ENCODE results near the gene HOMER2.

The HOMER2 gene

GRCh38 chr15:82820128-82820527 is 132.4 kb downstream of the HOMER2 start:
- Histone ChIP-seq H3K36me3 (ENCODE audit: control insufficient read depth, insufficient read depth, low read length) (no peaks in the 10 kb centered on the region), H3K4me1 (no peaks in the 10 kb centered on the region), H3K4me3 (ENCODE audit: low read depth, low read length) (no peak overlapping the region), H3K9ac (no peak overlapping the region), H3K27me3 (ENCODE audit: control insufficient read depth, insufficient read depth, low read length) (no peaks in the 10 kb centered on the region), H2AFZ (no peak overlapping the region), H3K27ac (no peak overlapping the region), H3K79me2 (peaks cover 17% of the 10 kb centered on the region), H3K9me3 (ENCODE audit: control insufficient read depth, low read length) (no peaks in the 10 kb centered on the region), H3K4me2 (ENCODE audit: low read length) (no peak overlapping the region)
- TF ChIP-seq CTCF (IDR thresholded peaks at IDR 0.05), result no peak

DNA sequence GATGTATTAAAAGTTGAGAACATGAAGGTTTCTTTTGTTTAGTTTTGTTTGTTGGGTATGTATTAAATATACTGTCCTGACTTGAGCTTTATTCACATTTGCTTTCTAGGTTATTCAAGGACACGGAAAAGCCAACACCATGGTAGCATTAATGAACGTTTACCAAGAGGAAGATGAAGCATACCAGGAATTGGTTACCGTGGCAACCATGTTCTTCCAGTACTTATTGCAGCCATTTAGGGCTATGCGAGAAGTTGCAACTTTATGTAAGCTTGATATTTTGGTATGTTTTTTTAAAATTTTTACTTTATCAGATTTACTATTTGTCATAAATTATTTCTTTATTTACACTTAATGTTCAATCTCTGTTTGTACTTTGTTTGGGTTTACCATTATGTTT is 139.5 kb downstream of the HOMER2 start:
- H3K4me3 ChIP-seq (ENCODE audit: low read depth, low read length), result no peak overlapping the region
- no peak overlapping the region for H3K27ac ChIP-seq
- H2AFZ ChIP-seq, result no peak overlapping the region
- no peaks in the 10 kb centered on the region for H3K27me3 ChIP-seq (ENCODE audit: control insufficient read depth, insufficient read depth, low read length)
- no peak overlapping the region for H3K9ac ChIP-seq
- no peak overlapping the region for H3K4me2 ChIP-seq (ENCODE audit: low read length)
- no peaks in the 10 kb centered on the region for H3K36me3 ChIP-seq (ENCODE audit: control insufficient read depth, insufficient read depth, low read length)
- peaks cover 3% of the 10 kb centered on the region for H3K4me1 ChIP-seq
- TF ChIP-seq CTCF (IDR thresholded peaks at IDR 0.05), result no peak
- H3K9me3 ChIP-seq (ENCODE audit: control insufficient read depth, low read length), result no peaks in the 10 kb centered on the region
- H3K79me2 ChIP-seq, result peaks cover 32% of the 10 kb centered on the region

DNA sequence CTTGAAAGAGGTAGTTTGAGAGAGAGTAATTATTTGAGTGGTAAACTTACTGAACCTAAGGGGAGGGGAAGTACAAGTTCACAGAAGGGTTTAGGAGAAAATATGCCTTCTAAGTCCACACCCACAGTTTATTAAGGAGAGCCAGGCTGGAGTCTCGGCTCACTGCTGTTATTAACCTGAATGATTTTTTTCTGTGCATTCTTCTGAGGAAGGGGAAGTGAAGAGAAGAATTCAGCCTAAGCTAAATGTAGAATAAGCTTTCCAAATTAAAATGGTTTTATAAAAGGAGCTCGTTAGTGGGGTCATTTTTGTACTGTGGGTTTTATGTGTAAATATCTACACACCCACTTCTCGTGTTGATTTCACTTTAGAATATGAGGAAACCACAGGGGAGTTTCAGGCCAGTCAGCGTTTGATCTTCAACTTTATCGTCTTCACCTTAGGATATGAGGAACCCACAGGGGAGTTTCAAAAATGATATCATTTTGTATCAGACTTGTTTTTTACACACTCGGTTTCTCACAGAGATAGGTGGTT is 141.6 kb downstream of the HOMER2 start:
- peak overlapping the region; percentile 69 for H3K4me3 ChIP-seq (ENCODE audit: low read depth, low read length)
- H2AFZ ChIP-seq, result no peak overlapping the region
- peaks cover 3% of the 10 kb centered on the region for H3K4me1 ChIP-seq
- H3K79me2 ChIP-seq, result peaks cover 23% of the 10 kb centered on the region
- peak overlapping the region; percentile 65 for H3K4me2 ChIP-seq (ENCODE audit: low read length)
- no peak overlapping the region for H3K9ac ChIP-seq
- H3K27me3 ChIP-seq (ENCODE audit: control insufficient read depth, insufficient read depth, low read length), result no peaks in the 10 kb centered on the region
- peak overlapping the region; percentile 86 for H3K27ac ChIP-seq
- no peak for TF ChIP-seq CTCF (IDR thresholded peaks at IDR 0.05)
- no peaks in the 10 kb centered on the region for H3K9me3 ChIP-seq (ENCODE audit: control insufficient read depth, low read length)
- no peaks in the 10 kb centered on the region for H3K36me3 ChIP-seq (ENCODE audit: control insufficient read depth, insufficient read depth, low read length)

GRCh38 chr15:82810061-82810889 is 142.2 kb downstream of the HOMER2 start:
- Histone ChIP-seq H2AFZ (peak overlapping the region; percentile 58), H3K27me3 (ENCODE audit: control insufficient read depth, insufficient read depth, low read length) (no peaks in the 10 kb centered on the region), H3K36me3 (ENCODE audit: control insufficient read depth, insufficient read depth, low read length) (no peaks in the 10 kb centered on the region), H3K4me3 (ENCODE audit: low read depth, low read length) (peak overlapping the region; percentile 69), H3K4me1 (peaks cover 3% of the 10 kb centered on the region), H3K9me3 (ENCODE audit: control insufficient read depth, low read length) (no peaks in the 10 kb centered on the region), H3K27ac (peak overlapping the region; percentile 86), H3K4me2 (ENCODE audit: low read length) (peak overlapping the region; percentile 65), H3K9ac (peak overlapping the region; percentile 37), H3K79me2 (peaks cover 17% of the 10 kb centered on the region)
- no peak for TF ChIP-seq CTCF (IDR thresholded peaks at IDR 0.05)
